Neutrophil (primary cell): ENCODE measurements around the gene CNTNAP2.

ENCODE experiments used
- H3K27ac ChIP-seq: fragments of 200-600 bp; sonication (generic); 2 replicates; pipeline ENCODE4 v1.5.1; 2016; ENCODE audit warnings: mild to moderate bottlenecking, moderate library complexity
- H3K27me3 ChIP-seq: fragments of 200-600 bp; sonication (generic); 2 replicates; pipeline ENCODE4 v1.6.0; 2016; ENCODE audit warnings: mild to moderate bottlenecking
- H3K36me3 ChIP-seq: fragments of 200-600 bp; sonication (generic); 2 replicates; pipeline ENCODE4 v1.5.1; 2017
- H3K4me1 ChIP-seq, 2 experiments: fragments of 200-600 bp in 1 of 2; sonication (generic) in 1 of 2; 1 replicate in 1 of 2; 2 replicates in 1 of 2; pipeline versions ENCODE4 v1.5.1 to v1.6.1; 2013 to 2016; ENCODE audit warnings: low read depth in 1 of 2, low read length in 1 of 2, mild to moderate bottlenecking in 1 of 2, moderate library complexity in 1 of 2; ENCODE audit not compliant: control insufficient read depth in 1 of 2, insufficient read depth in 1 of 2
- H3K4me3 ChIP-seq, 2 experiments: fragments of 200-600 bp in 1 of 2; sonication (generic) in 1 of 2; 1 replicate in 1 of 2; 2 replicates in 1 of 2; pipeline ENCODE4 v1.5.1; 2013 to 2016; ENCODE audit warnings: low read depth in 1 of 2, low read length in 1 of 2, mild to moderate bottlenecking in 1 of 2, moderate library complexity in 1 of 2
- H3K9me3 ChIP-seq: fragments of 200-600 bp; sonication (generic); 2 replicates; pipeline ENCODE4 v1.5.1; 2016
- TF ChIP-seq, protein P1 (sequence below): fragments of 200-600 bp; sonication (generic); IDR thresholded peaks from 2 replicates; pipeline ENCODE4 v1.5.1; 2016; ENCODE audit warnings: antibody characterized with exemption

CNTNAP2 gene

DNA sequence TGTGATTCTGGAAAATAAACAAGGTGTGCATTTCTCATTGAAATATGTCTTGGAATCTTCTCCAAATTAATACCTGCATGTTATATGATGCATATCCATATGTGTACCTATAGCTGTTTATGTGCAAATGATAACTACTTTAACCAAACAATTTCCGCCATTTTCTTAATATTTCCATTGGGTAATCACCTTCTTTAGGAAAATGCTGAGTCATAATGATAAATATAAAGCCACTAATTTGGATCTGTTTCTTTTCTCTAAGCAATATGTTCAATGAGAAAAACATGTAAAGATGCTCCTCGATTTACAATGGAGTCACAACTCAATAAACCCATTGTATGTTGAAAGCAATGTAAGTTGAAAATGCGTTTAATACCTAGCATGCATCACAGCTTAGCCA, 574.4 kb downstream of the CNTNAP2 start:
- Histone ChIP-seq H3K4me3 (no peak overlapping the region), H3K27me3 (no peaks in the 10 kb centered on the region), H3K27ac (no peak overlapping the region), H3K4me1 (no peaks in the 10 kb centered on the region), H3K9me3 (no peaks in the 10 kb centered on the region), H3K36me3 (no peaks in the 10 kb centered on the region)
- TF ChIP-seq, protein P1, sequence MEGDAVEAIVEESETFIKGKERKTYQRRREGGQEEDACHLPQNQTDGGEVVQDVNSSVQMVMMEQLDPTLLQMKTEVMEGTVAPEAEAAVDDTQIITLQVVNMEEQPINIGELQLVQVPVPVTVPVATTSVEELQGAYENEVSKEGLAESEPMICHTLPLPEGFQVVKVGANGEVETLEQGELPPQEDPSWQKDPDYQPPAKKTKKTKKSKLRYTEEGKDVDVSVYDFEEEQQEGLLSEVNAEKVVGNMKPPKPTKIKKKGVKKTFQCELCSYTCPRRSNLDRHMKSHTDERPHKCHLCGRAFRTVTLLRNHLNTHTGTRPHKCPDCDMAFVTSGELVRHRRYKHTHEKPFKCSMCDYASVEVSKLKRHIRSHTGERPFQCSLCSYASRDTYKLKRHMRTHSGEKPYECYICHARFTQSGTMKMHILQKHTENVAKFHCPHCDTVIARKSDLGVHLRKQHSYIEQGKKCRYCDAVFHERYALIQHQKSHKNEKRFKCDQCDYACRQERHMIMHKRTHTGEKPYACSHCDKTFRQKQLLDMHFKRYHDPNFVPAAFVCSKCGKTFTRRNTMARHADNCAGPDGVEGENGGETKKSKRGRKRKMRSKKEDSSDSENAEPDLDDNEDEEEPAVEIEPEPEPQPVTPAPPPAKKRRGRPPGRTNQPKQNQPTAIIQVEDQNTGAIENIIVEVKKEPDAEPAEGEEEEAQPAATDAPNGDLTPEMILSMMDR = no peak

GRCh38 chr7:146698995-146699610, 582.5 kb downstream of the CNTNAP2 start:
- Histone ChIP-seq H3K4me1 (no peaks in the 10 kb centered on the region), H3K9me3 (no peaks in the 10 kb centered on the region), H3K36me3 (no peaks in the 10 kb centered on the region), H3K27me3 (no peaks in the 10 kb centered on the region), H3K4me3 (no peak overlapping the region), H3K27ac (no peak overlapping the region)
- TF ChIP-seq, protein P1 = no peak

- Histone ChIP-seq H3K4me3 (no peak overlapping the region), H3K27ac (no peak overlapping the region), H3K36me3 (no peaks in the 10 kb centered on the region), H3K4me1 (no peaks in the 10 kb centered on the region), H3K9me3 (no peaks in the 10 kb centered on the region), H3K27me3 (no peaks in the 10 kb centered on the region)
- TF ChIP-seq, protein P1 = no peak
These were observed 583.5 kb downstream of the CNTNAP2 start for GRCh38 chr7:146700015-146700560.

DNA sequence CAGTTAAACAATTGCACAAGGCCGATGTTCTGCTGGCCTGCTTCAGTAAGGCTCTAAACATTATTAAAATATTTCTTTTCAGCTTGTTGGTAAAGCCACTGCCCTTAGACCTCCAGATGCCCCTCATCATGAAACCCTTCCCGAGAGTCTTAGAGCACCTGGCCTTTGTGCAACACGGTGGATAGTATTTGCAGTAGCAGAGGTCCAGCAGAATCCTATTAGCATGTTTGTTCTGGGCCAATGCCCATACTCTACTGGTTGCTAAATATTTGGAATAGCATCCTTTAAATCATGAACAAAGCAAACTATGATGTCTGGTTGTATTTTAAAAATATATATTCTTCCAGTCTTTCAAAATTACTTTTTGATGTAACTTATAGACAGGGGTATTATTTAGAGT, 584.6 kb downstream of the CNTNAP2 start:
- TF ChIP-seq, protein P1 = no peak
- Histone ChIP-seq H3K27ac (no peak overlapping the region), H3K4me3 (no peak overlapping the region), H3K27me3 (no peaks in the 10 kb centered on the region), H3K36me3 (no peaks in the 10 kb centered on the region), H3K4me1 (no peaks in the 10 kb centered on the region), H3K9me3 (no peaks in the 10 kb centered on the region)

DNA sequence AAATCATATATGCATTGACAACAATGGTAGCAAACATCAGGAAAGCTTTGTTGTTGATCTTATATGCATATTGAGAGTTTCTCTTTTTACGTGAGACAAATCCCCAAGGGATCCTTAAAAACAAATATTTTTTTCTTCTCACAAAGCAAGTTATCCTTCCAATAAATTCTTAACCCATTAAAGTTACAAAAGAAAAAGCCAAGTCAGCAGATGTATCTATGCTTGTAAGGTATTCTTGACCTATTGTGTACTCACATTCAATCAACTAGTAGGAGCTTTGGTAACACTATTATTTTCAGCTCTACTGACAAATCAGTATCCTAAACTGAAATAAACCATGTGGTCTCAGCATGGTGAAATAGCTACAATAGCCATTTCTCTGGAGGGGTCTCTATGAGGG, 586.3 kb downstream of the CNTNAP2 start:
- no peaks in the 10 kb centered on the region for H3K9me3 ChIP-seq
- H3K4me3 ChIP-seq = no peak overlapping the region
- no peaks in the 10 kb centered on the region for H3K4me1 ChIP-seq
- TF ChIP-seq, protein P1 = no peak
- no peaks in the 10 kb centered on the region for H3K36me3 ChIP-seq
- no peak overlapping the region for H3K27ac ChIP-seq
- no peaks in the 10 kb centered on the region for H3K27me3 ChIP-seq
